Breast epithelium (tissue), 3 donors: Measurements from ENCODE around the gene OR2B2.

Source experiments
- CTCF ChIP-seq, 3 donors: fragments of 450-650 bp; IDR thresholded peaks; one replicate each; pipeline ENCODE4 v1.5.1; 2016 to 2017; ENCODE audit warnings: antibody characterized with exemption in 3 of 3, mild to moderate bottlenecking in 3 of 3, moderate library complexity in 3 of 3
- POLR2A ChIP-seq: fragments of 450-650 bp; IDR thresholded peaks from one replicate; pipeline ENCODE4 v1.6.1; 2016; ENCODE audit warnings: antibody characterized with exemption, mild to moderate bottlenecking, moderate library complexity
- POLR2AphosphoS5 ChIP-seq, 3 donors: sonication (generic); formaldehyde crosslinking; IDR thresholded peaks; one replicate each; pipeline ENCODE4 v1.6.1; 2017; ENCODE audit warnings: antibody characterized with exemption in 3 of 3

- no peak for TF ChIP-seq CTCF (IDR thresholded peaks at IDR 0.05)
- no peak for TF ChIP-seq POLR2A
- TF ChIP-seq POLR2AphosphoS5 (IDR thresholded peaks at IDR 0.05): no peak
Measured at GRCh38 chr6:27866357-27867050, 45.7 kb downstream of the OR2B2 start.
